HK-2 (cell line): ENCODE results near the gene ZNF587B.
"Not testable (repeated sequence)": the region's sequence is repeated elsewhere in the genome, so short reads cannot be mapped to it uniquely, and the experiment has no call there.

Experiments used
- DNase-seq: peaks from one replicate; pipeline ENCODE4 v3.0.0-alpha.2; 2018; ENCODE audit not compliant: unreplicated experiment

Gene ZNF587B

DNA sequence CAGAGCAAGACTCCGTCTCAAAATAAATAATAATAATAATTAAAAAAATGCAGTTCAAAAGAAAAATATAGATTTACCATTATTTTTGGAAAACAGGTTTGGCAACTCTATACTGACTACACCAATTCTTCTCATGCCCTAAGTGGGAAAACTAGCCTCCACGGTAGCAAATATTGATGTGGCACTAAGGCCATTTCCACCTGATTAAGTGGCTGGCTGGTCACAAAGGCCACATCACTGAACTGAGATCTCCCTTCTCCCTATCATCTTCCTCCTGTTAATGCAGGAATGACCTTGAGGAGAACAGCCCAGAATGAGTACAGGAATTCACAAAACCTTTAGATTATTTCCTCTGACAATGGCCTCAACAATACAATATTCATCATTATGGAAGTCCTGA lies 40.1 kb downstream of the ZNF587B start:
- DNase-seq, result no peak

DNA sequence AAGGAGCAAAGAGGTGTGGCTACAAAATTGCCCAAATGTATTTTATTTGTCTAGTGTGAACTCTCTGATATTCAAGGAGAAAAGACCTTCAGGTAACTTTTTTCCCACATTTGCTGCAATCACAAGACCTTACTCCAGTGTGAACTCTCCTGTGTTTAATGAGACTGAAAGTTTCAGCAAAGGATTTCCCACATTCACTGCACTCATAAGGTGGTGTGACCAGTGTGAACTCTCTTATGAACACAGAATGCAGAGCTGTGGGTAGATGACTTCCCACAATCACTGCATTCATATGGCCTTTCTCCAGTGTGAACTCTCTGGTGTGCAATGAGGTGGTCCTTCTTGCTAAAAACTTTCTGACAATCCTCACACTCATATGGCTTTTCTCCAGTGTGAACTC lies 42.4 kb downstream of the ZNF587B start:
- no peak for DNase-seq

- DNase-seq, result not testable (repeated sequence)
These were observed 44.0 kb downstream of the ZNF587B start for GRCh38 chr19:57873883-57874799.

DNA sequence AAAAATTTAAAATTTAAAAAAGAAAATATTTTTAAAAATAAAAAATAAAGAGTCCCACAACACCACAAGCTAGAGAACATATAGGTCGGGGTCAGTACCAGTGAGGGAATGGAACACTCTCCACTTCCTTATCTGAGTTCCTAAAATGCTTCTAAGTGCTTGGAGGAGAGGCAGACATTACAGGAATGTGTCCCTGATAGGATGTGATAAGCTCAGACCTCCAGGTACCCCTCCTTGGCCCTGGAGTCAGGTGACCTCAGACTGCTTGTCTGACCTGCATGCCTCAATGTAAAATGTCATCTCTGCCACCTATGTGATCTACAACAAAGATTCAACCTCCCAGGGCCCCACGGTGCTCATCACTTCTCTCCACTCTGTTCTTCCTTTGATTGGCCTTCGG lies 55.9 kb downstream of the ZNF587B start:
- DNase-seq, result no peak

GRCh38 chr19:57887195-57887941 lies 57.3 kb downstream of the ZNF587B start:
- DNase-seq, result no peak

- DNase-seq, result no peak
These were observed 58.0 kb downstream of the ZNF587B start for GRCh38 chr19:57888107-57888559.

DNA sequence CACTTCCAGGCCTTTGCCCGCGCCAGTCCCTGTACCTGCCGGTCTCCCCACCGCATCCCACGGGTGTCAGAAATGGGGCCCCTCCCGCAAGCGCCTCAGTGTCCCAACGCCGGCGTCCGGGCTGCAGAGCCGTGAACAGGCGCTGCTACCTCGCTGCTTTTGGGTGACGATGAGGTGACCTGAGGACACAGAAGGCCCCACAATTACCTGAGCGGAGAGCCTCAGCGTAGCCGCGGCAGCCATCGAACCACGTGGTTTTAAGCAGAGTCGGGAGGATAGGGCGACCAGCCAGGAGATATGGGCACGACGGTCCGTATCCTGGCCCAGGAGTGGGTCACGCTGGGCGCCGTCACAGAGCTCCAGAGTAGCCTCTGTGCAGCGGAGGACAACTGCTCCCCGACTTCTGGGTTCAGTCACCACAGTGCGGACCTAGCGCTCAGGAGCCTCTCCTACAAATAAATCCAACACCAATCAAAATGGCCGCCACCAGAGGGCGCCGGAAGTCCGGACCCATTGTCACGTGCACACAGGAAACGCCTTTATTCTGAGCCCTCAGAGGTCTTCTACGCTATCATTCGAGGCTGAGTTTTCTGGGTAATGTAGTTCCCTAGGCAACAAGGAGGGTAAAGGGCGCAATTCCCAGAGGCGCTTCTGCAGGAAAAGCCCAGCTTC lies 58.6 kb downstream of the ZNF587B start, which contains the start of gene ZNF814:
Gene ZNF814, minus strand, starts transcription at position 478 of the 672 bp plus-strand sequence. Its CDS starts 235 bp downstream, at position 243.
- peak; percentile 93 for DNase-seq

DNA sequence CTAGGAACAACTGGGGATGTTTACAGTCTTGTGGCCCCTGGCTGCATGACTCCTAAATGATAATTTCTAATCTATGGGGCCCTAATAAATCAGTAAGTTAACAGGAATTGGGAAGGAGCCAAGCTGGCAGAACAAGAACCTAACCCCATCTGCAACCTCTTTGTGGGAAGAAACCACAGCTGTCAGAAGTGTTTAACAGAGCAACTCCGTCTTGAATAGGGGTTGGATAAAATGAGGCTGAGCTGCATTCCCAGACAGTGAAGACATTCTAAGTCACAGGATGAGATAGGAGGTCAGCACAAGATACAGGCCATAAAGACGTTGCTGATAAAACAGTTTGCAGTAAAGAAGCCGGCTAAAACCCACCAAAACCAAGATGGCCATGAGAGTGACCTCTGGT lies 60.6 kb downstream of the ZNF587B start:
- not testable (repeated sequence) for DNase-seq
